ENCODE measurements around the gene MMP25. TPM values are rescaled to one million over a fixed set of nuclear protein-coding genes. Genes with fewer than 3 reads are reported as not detected.

The MMP25 gene, protein sequence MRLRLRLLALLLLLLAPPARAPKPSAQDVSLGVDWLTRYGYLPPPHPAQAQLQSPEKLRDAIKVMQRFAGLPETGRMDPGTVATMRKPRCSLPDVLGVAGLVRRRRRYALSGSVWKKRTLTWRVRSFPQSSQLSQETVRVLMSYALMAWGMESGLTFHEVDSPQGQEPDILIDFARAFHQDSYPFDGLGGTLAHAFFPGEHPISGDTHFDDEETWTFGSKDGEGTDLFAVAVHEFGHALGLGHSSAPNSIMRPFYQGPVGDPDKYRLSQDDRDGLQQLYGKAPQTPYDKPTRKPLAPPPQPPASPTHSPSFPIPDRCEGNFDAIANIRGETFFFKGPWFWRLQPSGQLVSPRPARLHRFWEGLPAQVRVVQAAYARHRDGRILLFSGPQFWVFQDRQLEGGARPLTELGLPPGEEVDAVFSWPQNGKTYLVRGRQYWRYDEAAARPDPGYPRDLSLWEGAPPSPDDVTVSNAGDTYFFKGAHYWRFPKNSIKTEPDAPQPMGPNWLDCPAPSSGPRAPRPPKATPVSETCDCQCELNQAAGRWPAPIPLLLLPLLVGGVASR
- 11.0 TPM for total RNA-seq (2013)
- polyA plus RNA-seq (10 to 100 TPM in 1 of 3 donors, 1 to 10 TPM in 1, under 1 TPM in 1; 0.71 to 26.6 (median 2.6) TPM), polyA minus RNA-seq (4.2 and 5.3 TPM in 2 replicates), total RNA-seq (1.8 to 27.7 (median 6.7) reads per million in 11 experiments)

- peaks cover 31 to 45% (median 41%) of the 10 kb centered on the region in 3 donors for H3K27me3 Mint-ChIP-seq (ENCODE audit: low read depth in 3 of 3)
- H3K27ac ChIP-seq (ENCODE audit: low read depth in 1 of 2, low read length in 2 of 2) = peak within 1 kb of the TSS in 1 of 2 donors; percentile 44
- no peaks in the 10 kb centered on the region for H3K79me2 ChIP-seq (ENCODE audit: insufficient read depth, low read length)
- peak within 1 kb of the TSS in 2 of 7 donors; percentile 41 to 45 for H3K27ac Mint-ChIP-seq
- peak within 1 kb of the TSS; percentile 70 for H3K9ac ChIP-seq (ENCODE audit: insufficient read depth, low read length, poor library complexity, severe bottlenecking)
- no peaks in the 10 kb centered on the region for H3K36me3 ChIP-seq (replicated peaks in 1 of 2; ENCODE audit: control insufficient read depth in 1 of 2, insufficient read depth in 2 of 2, low read length in 2 of 2)
- H3K9me3 Mint-ChIP-seq = peaks cover 0 to 9% (median 3%) of the 10 kb centered on the region in 7 donors
- intact Hi-C loops (cut with micrococcal nuclease) = no loop called here
- peak within 1 kb of the TSS; percentile 100 for H3K4me2 ChIP-seq (replicated peaks; ENCODE audit: extremely low read depth, low read length, poor library complexity, severe bottlenecking)
- peak within 1 kb of the TSS; percentile 51 to 86 (median 73) for H3K4me3 ChIP-seq (replicated peaks in 1 of 3; ENCODE audit: low read depth in 2 of 3, low read length in 3 of 3)
- H3K4me1 ChIP-seq (ENCODE audit: control insufficient read depth in 1 of 2, insufficient read depth in 2 of 2, low read length in 2 of 2) = peaks cover 58 to 75% of the 10 kb centered on the region in 2 donors
- WGBS (ENCODE audit: insufficient coverage) = under 1% methylated on average over 75 of the region's 86 CpGs
- no peaks in the 10 kb centered on the region for H3K9me3 ChIP-seq (replicated peaks in 1 of 2; ENCODE audit: control insufficient read depth in 1 of 2, insufficient read depth in 1 of 2, low read length in 2 of 2)
- H3K27me3 ChIP-seq (ENCODE audit: control insufficient read depth in 2 of 2, insufficient read depth in 2 of 2, low read length in 2 of 2) = peaks cover 7 to 31% of the 10 kb centered on the region in 2 donors
- H2AFZ ChIP-seq (ENCODE audit: insufficient read depth, low read depth, low read length, poor library complexity, severe bottlenecking) = peak within 1 kb of the TSS; percentile 93
- DNase-seq = peak in 2 of 3 donors; percentile 54 to 71
- H4K20me1 ChIP-seq (ENCODE audit: insufficient read depth, low read length) = no peaks in the 10 kb centered on the region
- peak within 1 kb of the TSS; percentile 85 to 94 for H3K4me3 Mint-ChIP-seq
- TF ChIP-seq, protein P1, sequence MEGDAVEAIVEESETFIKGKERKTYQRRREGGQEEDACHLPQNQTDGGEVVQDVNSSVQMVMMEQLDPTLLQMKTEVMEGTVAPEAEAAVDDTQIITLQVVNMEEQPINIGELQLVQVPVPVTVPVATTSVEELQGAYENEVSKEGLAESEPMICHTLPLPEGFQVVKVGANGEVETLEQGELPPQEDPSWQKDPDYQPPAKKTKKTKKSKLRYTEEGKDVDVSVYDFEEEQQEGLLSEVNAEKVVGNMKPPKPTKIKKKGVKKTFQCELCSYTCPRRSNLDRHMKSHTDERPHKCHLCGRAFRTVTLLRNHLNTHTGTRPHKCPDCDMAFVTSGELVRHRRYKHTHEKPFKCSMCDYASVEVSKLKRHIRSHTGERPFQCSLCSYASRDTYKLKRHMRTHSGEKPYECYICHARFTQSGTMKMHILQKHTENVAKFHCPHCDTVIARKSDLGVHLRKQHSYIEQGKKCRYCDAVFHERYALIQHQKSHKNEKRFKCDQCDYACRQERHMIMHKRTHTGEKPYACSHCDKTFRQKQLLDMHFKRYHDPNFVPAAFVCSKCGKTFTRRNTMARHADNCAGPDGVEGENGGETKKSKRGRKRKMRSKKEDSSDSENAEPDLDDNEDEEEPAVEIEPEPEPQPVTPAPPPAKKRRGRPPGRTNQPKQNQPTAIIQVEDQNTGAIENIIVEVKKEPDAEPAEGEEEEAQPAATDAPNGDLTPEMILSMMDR (IDR thresholded peaks at IDR 0.05) = no peak
- peaks cover 53% of the 10 kb centered on the region for H3K4me1 Mint-ChIP-seq
- H3K36me3 Mint-ChIP-seq = peaks cover 17 to 24% of the 10 kb centered on the region in 2 donors
These were observed at the start of gene MMP25 for GRCh38 chr16:3045758-3046640. MMP25 (plus strand) TSS chr16:3046561; CDS start chr16:3046918, 357 bp downstream.
